GM12878 (cell line): ENCODE data around the gene CD300LG. TPM values are rescaled to one million over a fixed set of nuclear protein-coding genes. Genes with fewer than 3 reads are reported as not detected.

Source experiments
- ATAC-seq: fragments of 200-7000 bp; cut with Tn5 transposase; 3 replicates; pipeline ENCODE4 v1.9.1; 2020; ENCODE audit warnings: mild to moderate bottlenecking, moderate library complexity
- BruUV-seq: library from RNA; stranded (reverse); fragments of 400-500 nt; replicated peaks from 2 replicates; lab custom pipeline; 2021; lab: Mats Ljungman, UMichigan
- CTCF ChIA-PET: fragments of 300-600 bp; sonication (Branson Sonifier 250); formaldehyde crosslinking; extraction: SDS; loops from one replicate; lab custom pipeline; 2021; ENCODE audit warnings: inconsistent platforms; lab: Yijun Ruan, JAX
- POLR2A ChIA-PET: fragments of 350-600 bp; formaldehyde crosslinking; extraction: SDS; loops from one replicate; lab custom pipeline; 2021; ENCODE audit warnings: inconsistent platforms; lab: Charles Lee
- RAD21 ChIA-PET: fragments of 300-600 bp; sonication (Branson Sonifier 250); formaldehyde crosslinking; loops from one replicate; lab custom pipeline; 2023; ENCODE audit warnings: antibody characterized with exemption; ENCODE audit not compliant: unreplicated experiment; lab: Charles Lee
- SMC1A ChIA-PET: fragments of 300-600 bp; sonication (Branson Sonifier 250); formaldehyde crosslinking; loops from one replicate; lab custom pipeline; 2023; ENCODE audit not compliant: unreplicated experiment, uncharacterized antibody; lab: Charles Lee
- DNase-seq: peaks from one replicate; pipeline ENCODE4 v3.0.0-alpha.2; 2011; ENCODE audit warnings: low read depth, low spot score
- FAIRE-seq: peaks from 3 replicates; lab custom pipeline; 2011; peaks lifted over from hg19 to GRCh38; lab: Jason Lieb, UNC
- H2AFZ ChIP-seq: 2 replicates; pipeline ENCODE4 v1.6.0; 2011; ENCODE audit warnings: low read depth, low read length, control low read depth; ENCODE audit not compliant: control insufficient read depth
- H3K27ac ChIP-seq: 2 replicates; pipeline ENCODE4 v1.5.1; 2011; ENCODE audit warnings: control low read depth; ENCODE audit not compliant: control insufficient read depth, insufficient read depth
- H3K27me3 ChIP-seq, 2 experiments: replicated peaks in 1 of 2; 2 replicates each; pipeline versions ENCODE4 v1.6.0 to v1.6.1; 2011; ENCODE audit warnings: low read length in 1 of 2; ENCODE audit not compliant: control insufficient read depth in 2 of 2, insufficient read depth in 2 of 2
- H3K36me3 ChIP-seq, 2 experiments: 2 replicates each; pipeline ENCODE4 v1.5.1; 2011; ENCODE audit warnings: low read length in 1 of 2; ENCODE audit not compliant: control insufficient read depth in 2 of 2, insufficient read depth in 2 of 2
- H3K4me1 ChIP-seq: 2 replicates; pipeline ENCODE4 v1.6.1; 2011; ENCODE audit warnings: mild to moderate bottlenecking, low read length, moderate library complexity, mixed read lengths; ENCODE audit not compliant: control insufficient read depth, insufficient read depth
- H3K4me2 ChIP-seq: 2 replicates; pipeline ENCODE4 v1.6.0; 2011; ENCODE audit warnings: control low read depth; ENCODE audit not compliant: control insufficient read depth, insufficient read depth
- H3K4me3 ChIP-seq: fragments of 200-600 bp; sonication (generic); 2 replicates; pipeline ENCODE4 v1.5.1; 2016
- H3K79me2 ChIP-seq: 2 replicates; pipeline ENCODE4 v1.6.0; 2011; ENCODE audit warnings: low read length; ENCODE audit not compliant: control insufficient read depth, insufficient read depth
- H3K9ac ChIP-seq: 2 replicates; pipeline ENCODE4 v1.8.0; 2011; ENCODE audit warnings: low read length, control low read depth, mixed read lengths; ENCODE audit not compliant: control insufficient read depth, insufficient read depth
- H3K9me3 ChIP-seq: replicated peaks from 3 replicates; pipeline ENCODE4 v1.5.1; 2011; ENCODE audit warnings: mild to moderate bottlenecking, low read length; ENCODE audit not compliant: control insufficient read depth, insufficient read depth
- H4K20me1 ChIP-seq: 2 replicates; pipeline ENCODE4 v1.6.0; 2011; ENCODE audit not compliant: control insufficient read depth, insufficient read depth
- ASH2L ChIP-seq: fragments of 300-600, 200-600 bp; sonication (generic); IDR thresholded peaks from 2 replicates; pipeline ENCODE4 v1.6.1; 2017; ENCODE audit warnings: low read depth, mild to moderate bottlenecking, borderline replicate concordance
- BACH1 ChIP-seq: fragments of 450-650 bp; IDR thresholded peaks from 2 replicates; pipeline ENCODE4 v1.6.1; 2017; ENCODE audit warnings: mild to moderate bottlenecking, borderline replicate concordance
- CREM ChIP-seq: IDR thresholded peaks from 2 replicates; pipeline ENCODE4 v1.6.1; 2014; ENCODE audit warnings: antibody characterized with exemption, low read depth
- FOXM1 ChIP-seq: IDR thresholded peaks from 2 replicates; pipeline ENCODE4 v1.6.1; 2012; ENCODE audit warnings: low read depth, mild to moderate bottlenecking, inconsistent platforms, low read length, moderate library complexity
- KDM1A ChIP-seq: fragments of 200-600 bp; sonication (generic); IDR thresholded peaks from 2 replicates; pipeline ENCODE4 v1.6.1; 2016; ENCODE audit warnings: borderline replicate concordance
- NKRF ChIP-seq: fragments of 450-650 bp; conservative IDR thresholded peaks from 2 replicates; pipeline ENCODE4 v1.6.1; 2017; ENCODE audit warnings: mild to moderate bottlenecking, moderate library complexity
- PBX3 ChIP-seq: IDR thresholded peaks from 2 replicates; pipeline ENCODE4 v1.6.1; 2011; ENCODE audit warnings: mild to moderate bottlenecking, low read depth, low read length, moderate library complexity; ENCODE audit not compliant: insufficient replicate concordance
- PRDM15 ChIP-seq: fragments of 450-650 bp; formaldehyde crosslinking; IDR thresholded peaks from 2 replicates; pipeline ENCODE4 v1.4.0; 2020; ENCODE audit warnings: mild to moderate bottlenecking, moderate library complexity
- RELA ChIP-seq: fragments of 450-650 bp; IDR thresholded peaks from 2 replicates; pipeline ENCODE4 v1.8.0; 2014; ENCODE audit warnings: borderline replicate concordance; ENCODE audit not compliant: partially characterized antibody
- SKIL ChIP-seq: fragments of 450-650 bp; IDR thresholded peaks from 2 replicates; pipeline ENCODE4 v1.6.1; 2017; ENCODE audit warnings: mild to moderate bottlenecking, low read depth, inconsistent platforms; ENCODE audit not compliant: poor library complexity, severe bottlenecking
- SMAD5 ChIP-seq: IDR thresholded peaks from 2 replicates; pipeline ENCODE4 v1.6.1; 2016; ENCODE audit warnings: antibody characterized with exemption, low read depth
- SP1 ChIP-seq: IDR thresholded peaks from one replicate; pipeline ENCODE4 v1.6.1; 2011; ENCODE audit warnings: low read depth, low read length
- TBL1XR1 ChIP-seq: IDR thresholded peaks from 2 replicates; pipeline ENCODE4 v1.6.1; 2012; ENCODE audit warnings: low read depth, low read length, improper control_type of control experiment
- WRNIP1 ChIP-seq: IDR thresholded peaks from 2 replicates; pipeline ENCODE4 v1.6.1; 2011; ENCODE audit warnings: low read depth, low read length, improper control_type of control experiment, borderline replicate concordance
- ZBED1 ChIP-seq: IDR thresholded peaks from 2 replicates; pipeline ENCODE4 v1.6.1; 2016; ENCODE audit warnings: borderline replicate concordance
- WGBS: methylation state at CpG from one replicate; pipeline ENCODE4 v1.1.6; 2016; ENCODE audit warnings: low lambda C conversion rate; ENCODE audit not compliant: insufficient replicate concordance, insufficient coverage; ENCODE audit errors: missing lambda C conversion rate; 5-methylcytosine and 5-hydroxymethylcytosine counted together
- in situ Hi-C: fragments of 300-500 bp; cut with MboI; formaldehyde crosslinking; loops from 9 replicates; pipeline ENCODE4 v1.14.3; 2018; ENCODE audit warnings: mixed read lengths
- intact Hi-C: fragments of 100-400 bp; cut with micrococcal nuclease; formaldehyde crosslinking; loops from one replicate; pipeline ENCODE4 v1.14.2; 2022; ENCODE audit not compliant: unreplicated experiment
- polyA plus RNA-seq, 11 experiments: library from polyadenylated mRNA; depleted of rRNA in 4 of 11; unstranded in 6 of 11; stranded (reverse) in 5 of 11; fragments of >200 nt; fragmentation: Nextera tagmentation in 4 of 11; fragmentation: Illumina TruSeq in 1 of 11; extraction: Ambion mirVana in 4 of 11; extraction: Trizol in 1 of 11; gene quantifications; 1 replicate in 1 of 11; 2 replicates in 10 of 11; pipeline versions ENCODE4 v1.2.1 to v1.2.3, GENCODE V29; 2011 to 2016; ENCODE audit warnings: inconsistent platforms in 2 of 11, missing spikeins in 2 of 11, low read depth in 1 of 11
- total RNA-seq, 4 experiments: library from RNA; depleted of rRNA in 3 of 4; stranded (reverse); fragments of >200 nt in 3 of 4; fragmentation: Illumina TruSeq in 1 of 4; extraction: Trizol in 1 of 4; gene quantifications; 2 replicates each; pipeline versions ENCODE4 v1.2.1 to v1.2.3, GENCODE V29; 2013 to 2021

CD300LG gene
- total and polyA plus RNA-seq, 10 of the 15 experiments (the other 5 are each of a cell fraction or from before 2014, with no cell fraction given): not detected

GRCh38 chr17:43823350-43824084, 23.5 kb upstream of the CD300LG start:
- no peak overlapping the region for H3K9ac ChIP-seq
- no peaks in the 10 kb centered on the region for H3K79me2 ChIP-seq
- no peak for DNase-seq
- H3K27ac ChIP-seq: no peak overlapping the region
- no peak overlapping the region for H3K4me2 ChIP-seq
- H3K4me3 ChIP-seq: no peak overlapping the region
- intact Hi-C loops: no loop called here
- SMC1A ChIA-PET: no interaction called here
- H3K36me3 ChIP-seq: no peaks in the 10 kb centered on the region
- CTCF ChIA-PET: no interaction called here
- H3K9me3 ChIP-seq: no peaks in the 10 kb centered on the region
- H2AFZ ChIP-seq: no peak overlapping the region
- no peaks in the 10 kb centered on the region for H3K4me1 ChIP-seq
- BruUV-seq: no TSS peak
- H4K20me1 ChIP-seq: no peaks in the 10 kb centered on the region
- FAIRE-seq: no peak
- RAD21 ChIA-PET: interaction anchor here (1.0 kb wide), 1 partner anchor 20 kb away, joined by 3 read pairs; no protein-coding TSS in a partner anchor
- 39% methylated on average over 10 of the region's 10 CpGs for WGBS
- TF ChIP-seq NKRF (no peak), PBX3 (no peak), CREM (no peak), SKIL (no peak), ASH2L (no peak), WRNIP1 (no peak), ZBED1 (no peak), TBL1XR1 (no peak), RELA (no peak), BACH1 (no peak), KDM1A (no peak), SP1 (no peak), FOXM1 (no peak), PRDM15 (no peak), SMAD5 (no peak)
- in situ Hi-C loops: no loop called here
- POLR2A ChIA-PET: no interaction called here
- no peaks in the 10 kb centered on the region; a peak in 1 of 4 replicates for H3K27me3 ChIP-seq
- ATAC-seq: no peak
